ENCODE measurements around the gene HEG1. TPM values are rescaled to one million over a fixed set of nuclear protein-coding genes. Genes with fewer than 3 reads are reported as not detected.

Gene HEG1
- total and polyA plus RNA-seq, 9 donors: 12.2 to 64.7 (median 35.6) TPM

DNA sequence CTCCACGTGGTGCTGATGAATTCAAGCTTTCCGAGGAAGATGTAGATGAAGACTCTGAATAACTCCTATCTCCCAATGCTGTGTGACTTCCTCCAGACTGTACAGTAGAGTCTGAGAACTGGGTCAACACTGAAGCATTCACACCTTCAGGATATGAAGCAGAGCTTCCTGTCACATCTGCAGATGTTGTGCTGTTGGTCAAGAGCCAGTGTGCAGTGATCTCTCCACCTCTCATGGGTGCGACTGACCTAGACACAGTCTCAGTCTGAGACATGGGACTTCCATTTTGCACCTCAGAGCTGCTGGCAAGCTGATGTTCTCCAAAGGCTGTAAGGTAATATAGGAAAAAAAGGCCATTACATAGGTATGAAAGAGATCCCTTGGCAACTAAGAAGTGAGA is 36.5 kb downstream of the HEG1 start:
- WGBS, 3 donors: 86 to 93% (median 90%) methylated on average over 3 of the region's 3 CpGs
- no peak for DNase-seq
- Histone ChIP-seq H3K4me3 (no peak overlapping the region), H3K9me3 (no peaks in the 10 kb centered on the region), H3K36me3 (no peaks in the 10 kb centered on the region), H3K27ac (no peak overlapping the region), H3K27me3 (no peaks in the 10 kb centered on the region), H3K4me1 (ENCODE audit: insufficient read depth) (no peaks in the 10 kb centered on the region)
- no peak for TF ChIP-seq EP300 (IDR thresholded peaks at IDR 0.05)
- TF ChIP-seq, protein P1, sequence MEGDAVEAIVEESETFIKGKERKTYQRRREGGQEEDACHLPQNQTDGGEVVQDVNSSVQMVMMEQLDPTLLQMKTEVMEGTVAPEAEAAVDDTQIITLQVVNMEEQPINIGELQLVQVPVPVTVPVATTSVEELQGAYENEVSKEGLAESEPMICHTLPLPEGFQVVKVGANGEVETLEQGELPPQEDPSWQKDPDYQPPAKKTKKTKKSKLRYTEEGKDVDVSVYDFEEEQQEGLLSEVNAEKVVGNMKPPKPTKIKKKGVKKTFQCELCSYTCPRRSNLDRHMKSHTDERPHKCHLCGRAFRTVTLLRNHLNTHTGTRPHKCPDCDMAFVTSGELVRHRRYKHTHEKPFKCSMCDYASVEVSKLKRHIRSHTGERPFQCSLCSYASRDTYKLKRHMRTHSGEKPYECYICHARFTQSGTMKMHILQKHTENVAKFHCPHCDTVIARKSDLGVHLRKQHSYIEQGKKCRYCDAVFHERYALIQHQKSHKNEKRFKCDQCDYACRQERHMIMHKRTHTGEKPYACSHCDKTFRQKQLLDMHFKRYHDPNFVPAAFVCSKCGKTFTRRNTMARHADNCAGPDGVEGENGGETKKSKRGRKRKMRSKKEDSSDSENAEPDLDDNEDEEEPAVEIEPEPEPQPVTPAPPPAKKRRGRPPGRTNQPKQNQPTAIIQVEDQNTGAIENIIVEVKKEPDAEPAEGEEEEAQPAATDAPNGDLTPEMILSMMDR (IDR thresholded peaks at IDR 0.05): no peak
- no peak for TF ChIP-seq POLR2A (IDR thresholded peaks at IDR 0.05)
- intact Hi-C loops (cut with DNase I): no loop called here

DNA sequence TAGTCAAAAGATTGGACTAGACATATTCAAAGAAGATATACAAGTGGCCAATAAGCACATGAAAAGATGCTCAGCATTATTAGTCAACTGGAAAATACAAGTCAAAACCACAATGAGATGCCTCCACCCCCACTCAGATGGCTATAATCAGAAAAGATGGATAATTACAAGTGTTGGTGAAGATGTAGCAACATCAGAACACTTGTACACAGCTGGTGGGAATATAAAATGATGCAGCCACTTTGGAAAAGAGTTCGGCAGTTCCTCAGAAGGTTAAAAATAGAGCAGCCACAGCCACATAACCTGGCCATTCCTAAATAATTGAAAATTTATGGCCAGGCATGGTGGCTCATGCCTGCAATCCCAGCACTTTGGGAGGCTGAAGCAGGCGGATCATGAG is 38.4 kb downstream of the HEG1 start:
- no peak for TF ChIP-seq POLR2A (IDR thresholded peaks at IDR 0.05)
- TF ChIP-seq, protein P1 (IDR thresholded peaks at IDR 0.05): no peak
- TF ChIP-seq EP300 (IDR thresholded peaks at IDR 0.05): no peak
- WGBS, 3 donors: 66 to 98% (median 97%) methylated on average over 2 of the region's 2 CpGs

DNA sequence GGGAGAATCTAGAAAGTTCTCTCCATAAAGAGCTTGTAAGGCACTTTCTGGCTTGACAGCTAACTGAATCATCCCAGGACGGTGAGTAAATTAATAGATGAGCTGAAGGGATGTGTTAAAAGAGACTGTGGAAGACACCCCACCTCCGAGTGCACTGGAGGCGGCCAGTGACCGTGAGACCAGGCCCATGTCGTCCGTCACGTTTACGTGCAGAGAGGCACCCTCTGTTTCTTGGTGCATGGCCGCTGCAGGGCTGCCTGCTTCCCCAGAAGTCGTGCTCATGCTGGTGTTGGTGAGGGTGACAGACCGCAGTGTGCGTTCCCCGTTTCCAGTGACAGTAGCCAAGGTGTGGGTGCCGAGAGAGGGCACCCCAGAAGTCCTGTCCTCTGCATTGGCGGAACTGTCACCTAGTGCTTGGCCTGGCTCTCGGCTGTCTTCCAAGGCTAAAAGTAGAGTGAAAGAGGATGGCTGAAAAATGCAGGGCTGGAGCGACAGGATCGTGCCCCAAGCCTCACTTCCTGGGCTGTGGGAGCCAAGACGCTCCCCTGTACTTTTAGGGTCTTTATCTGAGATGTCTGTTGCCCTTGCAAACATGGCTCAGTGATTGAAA is 41.1 kb downstream of the HEG1 start:
- no peak for TF ChIP-seq POLR2A (IDR thresholded peaks at IDR 0.05)
- TF ChIP-seq EP300 (IDR thresholded peaks at IDR 0.05): no peak
- TF ChIP-seq, protein P1 (IDR thresholded peaks at IDR 0.05): no peak
- H3K4me1 ChIP-seq (ENCODE audit: insufficient read depth): no peaks in the 10 kb centered on the region
- WGBS, 3 donors: 86 to 89% (median 88%) methylated on average over 19 of the region's 19 CpGs
- H3K4me3 ChIP-seq: no peak overlapping the region
- H3K27me3 ChIP-seq: no peaks in the 10 kb centered on the region
- no peak for DNase-seq
- H3K36me3 ChIP-seq: no peaks in the 10 kb centered on the region
- intact Hi-C loops (cut with DNase I): no loop called here
- H3K27ac ChIP-seq: no peak overlapping the region
- no peaks in the 10 kb centered on the region for H3K9me3 ChIP-seq

More for the DNA sequence above, 38.4 kb downstream of the HEG1 start:
- DNase-seq: no peak
- Histone ChIP-seq H3K27me3 (no peaks in the 10 kb centered on the region), H3K9me3 (no peaks in the 10 kb centered on the region), H3K4me3 (no peak overlapping the region), H3K4me1 (ENCODE audit: insufficient read depth) (no peaks in the 10 kb centered on the region), H3K36me3 (no peaks in the 10 kb centered on the region), H3K27ac (no peak overlapping the region)
- intact Hi-C loops (cut with DNase I): no loop called here

DNA sequence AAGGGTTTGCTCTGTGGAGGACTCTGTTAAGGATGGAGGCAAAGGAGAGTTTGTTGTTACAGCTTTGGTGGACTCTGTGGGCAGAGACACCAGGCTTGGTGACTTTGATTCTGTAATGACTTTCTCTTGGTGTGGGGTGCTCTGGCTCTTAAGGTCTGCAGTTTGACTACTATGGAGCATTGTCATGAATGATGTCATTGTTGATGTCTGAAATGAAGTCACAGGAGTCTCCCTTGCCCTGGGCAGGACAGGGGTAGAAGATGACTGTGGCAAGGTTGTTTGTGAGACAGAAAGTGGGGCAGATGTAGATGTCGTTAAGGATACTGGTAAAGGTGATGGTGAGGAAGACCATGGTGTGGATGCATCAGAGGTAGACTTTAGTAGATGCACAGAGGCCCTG is 42.7 kb downstream of the HEG1 start:
- 93 to 98% (median 95%) methylated on average over 1 of the region's 1 CpG for WGBS, 3 donors
- H3K27me3 ChIP-seq: no peaks in the 10 kb centered on the region
- intact Hi-C loops (cut with DNase I): no loop called here
- H3K4me1 ChIP-seq (ENCODE audit: insufficient read depth): no peaks in the 10 kb centered on the region
- no peaks in the 10 kb centered on the region for H3K9me3 ChIP-seq
- DNase-seq: no peak
- no peak overlapping the region for H3K4me3 ChIP-seq
- H3K27ac ChIP-seq: no peak overlapping the region
- H3K36me3 ChIP-seq: no peaks in the 10 kb centered on the region
- TF ChIP-seq POLR2A (IDR thresholded peaks at IDR 0.05) (no peak), EP300 (IDR thresholded peaks at IDR 0.05) (no peak)
- TF ChIP-seq, protein P1 (IDR thresholded peaks at IDR 0.05): no peak
